DMS153 (cell line): ENCODE data around the gene ZNF273.

Experiments
- DNase-seq: peaks from one replicate; lab custom pipeline; 2025; lab: John Stamatoyannopoulos, UW

The ZNF273 gene

GRCh38 chr7:64877714-64878610, 25.1 kb upstream of the ZNF273 start:
- DNase-seq, result no peak

- DNase-seq, result no peak
Observed at GRCh38 chr7:64878684-64879083, 24.4 kb upstream of the ZNF273 start.

GRCh38 chr7:64879086-64879730, 23.9 kb upstream of the ZNF273 start:
- no peak for DNase-seq

- no peak for DNase-seq
Observed at GRCh38 chr7:64879800-64880199, 23.3 kb upstream of the ZNF273 start.

GRCh38 chr7:64880322-64881297, 22.5 kb upstream of the ZNF273 start:
- no peak for DNase-seq

GRCh38 chr7:64881461-64882287, 21.4 kb upstream of the ZNF273 start:
- DNase-seq, result no peak

- peak; percentile 30 for DNase-seq
Observed at GRCh38 chr7:64882341-64883112, 20.5 kb upstream of the ZNF273 start.

- DNase-seq, result no peak
Observed at GRCh38 chr7:64883113-64883905, 19.8 kb upstream of the ZNF273 start.

GRCh38 chr7:64884085-64884912, 18.8 kb upstream of the ZNF273 start:
- DNase-seq, result no peak

- DNase-seq, result no peak
Observed at GRCh38 chr7:64884913-64885370, 18.1 kb upstream of the ZNF273 start.

GRCh38 chr7:64885520-64886240, 17.4 kb upstream of the ZNF273 start:
- DNase-seq, result no peak

GRCh38 chr7:64886956-64887545, 16.0 kb upstream of the ZNF273 start:
- no peak for DNase-seq

- no peak for DNase-seq
Observed at GRCh38 chr7:64887756-64888508, 15.1 kb upstream of the ZNF273 start.

GRCh38 chr7:64888561-64888900, 14.5 kb upstream of the ZNF273 start:
- no peak for DNase-seq

- no peak for DNase-seq
Observed at GRCh38 chr7:64888901-64889685, 14.0 kb upstream of the ZNF273 start.

- no peak for DNase-seq
Observed at GRCh38 chr7:64889686-64890162, 13.3 kb upstream of the ZNF273 start.
